Measurements from ENCODE around the gene MAML3.

- TF ChIP-seq CEBPB (IDR thresholded peaks at IDR 0.05) (no peak), RAD21 (IDR thresholded peaks at IDR 0.05; ENCODE audit: low read depth) (no peak)
Observed at GRCh38 chr4:140140566-140140965, 13.4 kb downstream of the MAML3 start.

Data from Ishikawa (cell line).